Prostate gland (tissue), 2 donors: ENCODE measurements around the gene GTF2IRD1.

Experiments used
- POLR2A ChIP-seq: fragments of 450-650 bp; IDR thresholded peaks from one replicate; pipeline ENCODE4 v1.6.1; 2016; ENCODE audit warnings: antibody characterized with exemption, mild to moderate bottlenecking
- POLR2AphosphoS5 ChIP-seq: sonication (generic); formaldehyde crosslinking; IDR thresholded peaks from one replicate; pipeline ENCODE4 v1.6.1; 2017; ENCODE audit warnings: antibody characterized with exemption
- TF ChIP-seq, protein P1 (sequence below), 4 experiments: fragments of 200-600 bp in 2 of 4; fragments of 450-650 bp in 2 of 4; sonication (generic) in 2 of 4; IDR thresholded peaks; 1 replicate in 3 of 4; 2 replicates in 1 of 4; pipeline ENCODE4 v1.5.1; 2016 to 2019; ENCODE audit warnings: antibody characterized with exemption in 4 of 4, mild to moderate bottlenecking in 2 of 4, moderate library complexity in 2 of 4

DNA sequence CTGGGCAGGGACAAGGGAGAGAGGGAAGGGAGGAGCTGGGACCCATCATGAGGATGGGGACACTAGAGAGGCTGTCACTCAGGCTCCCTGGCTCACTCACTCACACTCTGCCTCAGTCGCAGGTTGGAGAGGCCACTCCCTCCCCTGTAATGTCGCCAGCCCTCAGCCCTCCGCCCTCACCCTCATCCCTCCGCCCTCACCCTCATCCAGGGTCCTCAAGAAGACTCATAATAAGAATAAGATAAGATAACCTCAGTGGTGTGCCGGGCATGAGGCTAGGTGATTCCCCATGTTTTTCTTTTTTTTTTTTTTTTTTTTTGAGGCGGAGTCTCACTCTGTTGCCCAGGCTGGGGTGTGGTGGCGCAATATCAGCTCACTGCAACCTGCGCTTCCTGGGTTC, 92.2 kb downstream of the GTF2IRD1 start:
- TF ChIP-seq, protein P1, sequence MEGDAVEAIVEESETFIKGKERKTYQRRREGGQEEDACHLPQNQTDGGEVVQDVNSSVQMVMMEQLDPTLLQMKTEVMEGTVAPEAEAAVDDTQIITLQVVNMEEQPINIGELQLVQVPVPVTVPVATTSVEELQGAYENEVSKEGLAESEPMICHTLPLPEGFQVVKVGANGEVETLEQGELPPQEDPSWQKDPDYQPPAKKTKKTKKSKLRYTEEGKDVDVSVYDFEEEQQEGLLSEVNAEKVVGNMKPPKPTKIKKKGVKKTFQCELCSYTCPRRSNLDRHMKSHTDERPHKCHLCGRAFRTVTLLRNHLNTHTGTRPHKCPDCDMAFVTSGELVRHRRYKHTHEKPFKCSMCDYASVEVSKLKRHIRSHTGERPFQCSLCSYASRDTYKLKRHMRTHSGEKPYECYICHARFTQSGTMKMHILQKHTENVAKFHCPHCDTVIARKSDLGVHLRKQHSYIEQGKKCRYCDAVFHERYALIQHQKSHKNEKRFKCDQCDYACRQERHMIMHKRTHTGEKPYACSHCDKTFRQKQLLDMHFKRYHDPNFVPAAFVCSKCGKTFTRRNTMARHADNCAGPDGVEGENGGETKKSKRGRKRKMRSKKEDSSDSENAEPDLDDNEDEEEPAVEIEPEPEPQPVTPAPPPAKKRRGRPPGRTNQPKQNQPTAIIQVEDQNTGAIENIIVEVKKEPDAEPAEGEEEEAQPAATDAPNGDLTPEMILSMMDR (IDR thresholded peaks at IDR 0.05): no peak
- TF ChIP-seq POLR2A (no peak), POLR2AphosphoS5 (no peak)
